ENCODE results near the gene FMN2.
A peak's percentile ranks its signal among the peaks of the same experiment; 100 is the strongest.
"Not testable (repeated sequence)": the region's sequence is repeated elsewhere in the genome, so short reads cannot be mapped to it uniquely, and the experiment has no call there.

FMN2 gene

GRCh38 chr1:240309769-240310168 lies 218.1 kb downstream of the FMN2 start:
- FAIRE-seq (peak; percentile 65), DNase-seq (ENCODE audit: low spot score) (no peak)

DNA sequence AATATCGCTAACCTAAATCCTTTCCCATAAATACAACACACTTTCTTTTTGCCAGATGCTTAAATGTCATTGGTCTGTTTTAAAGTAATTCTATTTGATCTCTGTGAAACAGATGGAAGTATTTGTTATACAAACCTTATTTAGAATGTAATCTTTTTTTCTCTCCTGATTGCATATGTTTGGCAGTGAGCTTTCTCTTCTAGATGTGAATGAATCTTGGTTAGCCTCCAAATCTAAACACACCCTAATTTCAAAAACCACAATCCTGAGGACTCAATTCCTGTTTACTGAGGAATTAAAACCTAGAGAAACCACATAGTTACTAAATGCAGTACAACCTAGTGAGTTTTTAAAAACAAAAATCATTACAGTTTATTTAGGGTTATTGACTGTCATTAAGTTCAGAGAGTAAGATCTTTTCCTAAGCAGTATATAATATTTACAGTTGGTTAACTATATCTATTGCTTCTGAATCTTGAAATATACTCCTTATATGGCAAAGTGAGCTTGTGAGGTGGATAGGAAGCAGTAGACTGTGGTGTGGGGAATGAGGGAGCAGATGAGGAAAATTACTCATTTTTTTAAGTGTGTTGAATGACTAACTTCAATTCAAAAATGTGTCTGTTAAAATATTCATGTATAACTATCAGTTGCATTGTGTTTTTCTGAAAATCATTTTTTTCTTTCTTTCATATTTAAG lies 218.7 kb downstream of the FMN2 start:
- DNase-seq (ENCODE audit: low spot score) (no peak), FAIRE-seq (no peak)

DNA sequence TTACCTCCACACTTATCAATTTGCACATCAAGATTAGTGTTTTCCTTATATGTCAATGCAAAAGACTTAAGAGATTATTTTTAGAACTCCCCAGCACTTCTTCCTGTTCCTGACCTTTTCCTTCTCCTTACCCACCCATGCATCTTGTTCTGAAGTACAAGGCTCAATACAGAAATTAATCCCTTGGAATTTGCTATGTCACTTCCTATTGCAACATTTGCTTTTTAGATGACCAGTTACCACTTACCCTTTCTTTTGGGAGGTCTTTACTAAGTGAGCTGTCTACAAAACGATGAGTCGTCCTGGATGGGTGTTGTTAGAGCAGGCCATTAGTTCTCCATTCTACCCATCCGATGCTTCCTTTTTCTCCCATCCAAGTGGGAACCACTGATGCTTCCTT lies 221.2 kb downstream of the FMN2 start:
- DNase-seq (ENCODE audit: low spot score) (peak; percentile 43), FAIRE-seq (no peak)

- FAIRE-seq (no peak), DNase-seq (ENCODE audit: low spot score) (no peak)
Measured at GRCh38 chr1:240314845-240315801, 223.4 kb downstream of the FMN2 start.

GRCh38 chr1:240319998-240320397 lies 228.3 kb downstream of the FMN2 start:
- FAIRE-seq (no peak), DNase-seq (ENCODE audit: low spot score) (no peak)

- DNase-seq (ENCODE audit: low spot score): no peak
Measured at GRCh38 chr1:240320659-240321058, 229.0 kb downstream of the FMN2 start.

GRCh38 chr1:240322943-240323342 lies 231.3 kb downstream of the FMN2 start:
- DNase-seq (ENCODE audit: low spot score) (no peak), FAIRE-seq (no peak)

More at GRCh38 chr1:240320659-240321058, 229.0 kb downstream of the FMN2 start:
- FAIRE-seq: no peak

GRCh38 chr1:240328382-240328781 lies 236.7 kb downstream of the FMN2 start:
- not testable (repeated sequence) for DNase-seq (ENCODE audit: low spot score)

DNA sequence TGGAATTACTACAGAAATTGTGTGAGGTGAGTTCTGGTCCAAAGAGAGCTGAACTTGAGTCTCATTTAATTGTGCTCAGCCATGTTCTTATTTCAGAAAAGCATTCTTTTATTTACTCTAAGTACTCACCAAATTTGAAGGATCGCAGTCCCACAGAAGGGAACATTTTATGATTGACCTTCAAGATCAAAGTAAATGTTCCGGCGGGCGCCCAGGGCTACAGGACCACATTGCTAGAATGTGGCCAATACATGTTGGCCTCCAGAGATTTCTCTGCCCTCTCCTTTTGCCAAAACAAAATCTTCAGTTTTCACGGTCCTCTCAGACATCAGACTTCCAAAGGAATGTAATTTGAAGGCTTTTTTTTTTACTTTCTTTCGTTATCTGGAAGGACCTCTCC lies 237.8 kb downstream of the FMN2 start:
- DNase-seq (ENCODE audit: low spot score): no peak
- FAIRE-seq: no peak

More at GRCh38 chr1:240328382-240328781, 236.7 kb downstream of the FMN2 start:
- FAIRE-seq: not testable (repeated sequence)

GRCh38 chr1:240332672-240333071 lies 241.0 kb downstream of the FMN2 start:
- DNase-seq (ENCODE audit: low spot score): no peak
- FAIRE-seq: no peak

- DNase-seq (ENCODE audit: low spot score) (no peak), FAIRE-seq (no peak)
Measured at GRCh38 chr1:240337781-240338180, 246.1 kb downstream of the FMN2 start.

DNA sequence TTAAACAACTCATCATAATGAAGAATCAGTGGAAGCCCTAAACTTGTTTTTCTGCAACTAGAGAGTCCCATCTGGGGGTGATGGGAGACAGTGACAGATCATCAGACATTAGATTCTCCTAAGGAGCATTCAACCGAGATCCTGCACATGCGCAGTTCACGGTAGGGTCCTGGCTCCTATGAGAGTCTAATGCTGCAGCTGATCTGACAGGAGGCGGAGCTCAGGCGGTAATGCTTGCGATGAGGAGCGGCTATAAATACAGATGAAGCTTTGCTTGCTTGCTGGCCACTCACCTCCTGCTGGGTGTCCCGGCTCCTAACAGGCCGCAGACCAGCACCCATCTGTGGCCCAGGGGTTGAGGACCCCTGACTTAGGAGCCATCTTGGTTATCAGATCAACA lies 247.2 kb downstream of the FMN2 start:
- FAIRE-seq (no peak), DNase-seq (ENCODE audit: low spot score) (no peak)

DNA sequence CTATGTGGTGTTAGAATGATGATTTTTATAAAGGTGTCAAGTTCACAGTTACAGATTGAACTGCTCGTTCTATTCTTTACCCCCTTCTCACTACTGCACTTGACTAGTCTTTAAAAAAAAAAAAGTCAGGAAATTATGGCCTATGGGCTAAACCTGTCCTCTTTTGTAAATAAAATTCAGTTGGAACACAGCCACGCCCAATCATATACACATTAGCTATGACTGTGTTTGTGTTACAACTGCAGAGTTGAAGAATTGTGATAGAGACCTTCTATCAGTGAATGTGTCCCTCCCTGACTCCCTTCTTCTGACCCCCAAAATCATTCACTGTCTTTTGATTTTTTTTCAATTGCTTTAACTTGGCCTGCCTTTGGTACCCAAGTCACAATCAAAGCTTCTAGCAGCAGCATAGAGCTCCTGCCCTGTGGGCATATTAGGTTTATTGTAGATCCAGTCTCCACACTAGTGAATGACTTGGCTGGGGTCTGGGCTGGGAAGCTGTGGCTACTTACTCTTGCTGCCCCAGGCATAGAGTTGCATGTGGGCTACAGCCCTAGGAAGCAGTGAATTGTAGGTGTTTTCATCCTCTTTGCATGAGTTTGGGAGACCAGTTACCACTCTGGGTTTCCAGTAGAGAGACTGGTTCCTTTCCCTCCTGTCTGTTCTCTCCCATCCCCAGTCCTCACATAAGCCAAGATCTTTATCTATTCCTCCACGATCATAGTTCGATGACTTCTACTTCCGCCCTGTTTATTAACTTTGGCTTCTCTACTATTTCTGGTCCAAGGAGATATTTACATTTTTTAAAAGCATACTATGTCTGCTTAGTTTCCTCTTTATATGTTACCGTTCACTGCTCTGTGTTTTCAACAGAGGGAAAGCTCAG lies 249.9 kb downstream of the FMN2 start:
- DNase-seq (ENCODE audit: low spot score) (no peak), FAIRE-seq (no peak)

DNA sequence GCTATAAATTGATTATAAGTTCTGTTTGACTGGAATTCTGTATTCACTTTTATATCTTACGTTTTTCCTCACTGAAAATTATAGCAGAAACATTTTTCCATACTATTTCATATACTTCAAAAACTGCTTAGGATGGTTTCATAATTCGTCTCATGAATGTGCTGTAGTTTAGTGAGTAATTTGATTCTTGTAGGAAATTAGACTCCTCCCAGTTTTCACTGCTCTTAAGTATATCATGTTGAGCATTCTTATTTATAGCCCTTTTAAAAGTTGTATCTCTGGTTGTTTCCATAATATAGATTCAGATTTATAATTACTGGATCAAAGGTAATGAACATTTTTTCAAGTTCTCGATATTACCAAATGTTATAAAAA lies 250.6 kb downstream of the FMN2 start:
- DNase-seq (ENCODE audit: low spot score) (no peak), FAIRE-seq (no peak)

DNA sequence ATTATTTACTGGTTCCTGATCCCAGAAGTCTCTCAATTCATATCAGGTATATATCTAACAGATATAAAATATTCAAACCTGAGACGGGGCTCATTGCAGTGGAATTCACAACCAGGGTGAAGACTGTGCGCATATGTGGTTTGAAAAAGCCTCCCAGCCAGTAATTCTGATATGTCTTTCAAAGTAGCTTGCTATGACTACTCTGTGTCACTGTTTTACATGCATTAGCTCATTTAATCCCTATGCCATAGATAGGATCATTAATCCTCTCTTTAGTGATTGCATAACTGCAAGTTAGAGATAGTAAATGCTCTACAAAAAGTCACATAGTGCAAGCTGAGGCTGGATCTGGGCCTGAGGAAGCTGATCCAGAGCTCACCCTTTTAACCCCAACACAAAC lies 251.4 kb downstream of the FMN2 start:
- FAIRE-seq (no peak), DNase-seq (ENCODE audit: low spot score) (no peak)

DNA sequence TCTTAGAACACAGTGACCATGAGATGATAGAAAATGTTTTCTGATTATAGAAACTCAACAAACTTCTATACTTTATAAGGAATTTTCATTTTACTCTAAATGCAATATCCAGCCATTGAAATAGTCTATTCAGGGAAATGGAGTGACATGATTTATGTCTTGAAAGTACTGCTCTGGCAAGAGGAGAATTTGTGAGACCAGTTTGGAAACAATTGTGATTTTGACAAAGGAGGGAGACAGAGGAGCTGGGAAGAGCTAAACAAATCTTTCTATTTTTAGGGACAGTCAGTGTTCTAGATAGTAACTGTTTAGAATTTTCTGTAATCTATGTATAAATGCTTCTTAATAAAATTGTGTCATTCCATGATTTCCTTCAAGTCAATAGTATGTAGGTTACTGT lies 252.3 kb downstream of the FMN2 start:
- DNase-seq (ENCODE audit: low spot score) (no peak), FAIRE-seq (no peak)

- DNase-seq (ENCODE audit: low spot score) (no peak), FAIRE-seq (no peak)
Measured at GRCh38 chr1:240344918-240345317, 253.2 kb downstream of the FMN2 start.

- DNase-seq (ENCODE audit: low spot score) (no peak), FAIRE-seq (no peak)
Measured at GRCh38 chr1:240349695-240350094, 258.0 kb downstream of the FMN2 start.

GRCh38 chr1:240350910-240351331 lies 259.2 kb downstream of the FMN2 start:
- peak; percentile 15 for DNase-seq (ENCODE audit: low spot score)
- no peak for FAIRE-seq

GRCh38 chr1:240351690-240352089 lies 260.0 kb downstream of the FMN2 start:
- FAIRE-seq (no peak), DNase-seq (ENCODE audit: low spot score) (no peak)

DNA sequence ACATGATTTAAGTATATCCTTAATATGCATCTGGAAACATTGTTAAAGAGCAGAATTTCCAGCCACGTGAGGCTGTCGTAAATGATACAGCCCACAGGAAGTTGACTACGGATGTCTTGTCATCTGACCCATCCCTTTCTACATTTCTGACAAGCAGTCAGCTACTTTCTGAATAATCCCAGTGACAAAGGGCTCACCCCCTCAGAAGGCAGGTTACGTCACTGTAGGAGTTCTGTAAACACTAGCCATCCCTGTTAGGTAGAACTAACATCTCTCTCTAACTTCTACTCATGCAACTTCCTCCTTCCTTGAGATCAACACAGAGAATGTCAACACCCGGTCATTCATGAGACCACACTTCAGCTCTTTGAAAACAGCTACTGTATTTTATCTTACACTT lies 261.1 kb downstream of the FMN2 start:
- no peak for DNase-seq (ENCODE audit: low spot score)
- FAIRE-seq: no peak

Measured in urothelium cell line (cell line).